ENCODE data around the gene ACADM. TPM values are rescaled to one million over a fixed set of nuclear protein-coding genes. Genes with fewer than 3 reads are reported as not detected.
"Not testable (repeated sequence)": the region's sequence is repeated elsewhere in the genome, so short reads cannot be mapped to it uniquely, and the experiment has no call there.

Gene ACADM
- total and polyA plus RNA-seq, 2 experiments from 2014 or later = 37.7 to 52.8 TPM

- Mint-ChIP-seq H3K4me3 (no peak overlapping the region), H3K27ac (no peak overlapping the region), H3K27me3 (ENCODE audit: insufficient read depth, low read depth, poor library complexity) (no peaks in the 10 kb centered on the region), H3K9me3 (peaks cover 9% of the 10 kb centered on the region), H3K4me1 (peaks cover 18% of the 10 kb centered on the region; the same call in 2 of the 3 replicates), H3K36me3 (ENCODE audit: low read depth) (0 out of 3 replicates have a peak, but pooled peaks cover 3% of the 10 kb centered on the region)
- no peak overlapping the region for H3K4me3 ChIP-seq
- H2AFZ ChIP-seq = no peak overlapping the region
- H3K27ac ChIP-seq (ENCODE audit: low read depth) = no peak overlapping the region
- ATAC-seq = no peak
- no peak for DNase-seq (ENCODE audit: low spot score)
- no peaks in the 10 kb centered on the region for H3K27me3 ChIP-seq (ENCODE audit: insufficient read depth)
- no peaks in the 10 kb centered on the region for H3K79me2 ChIP-seq (replicated peaks; ENCODE audit: insufficient read depth)
- H3K36me3 ChIP-seq (ENCODE audit: insufficient read depth) = no peaks in the 10 kb centered on the region
- no peak for TF ChIP-seq EZH2phosphoT487 (IDR thresholded peaks at IDR 0.05; ENCODE audit: unreplicated experiment)
- no peak for TF ChIP-seq ETS1 (IDR thresholded peaks at IDR 0.05)
- no peak for TF ChIP-seq ZNF331 (CRISPR knock-in tag; IDR thresholded peaks at IDR 0.05; ENCODE audit: low read depth)
- no peaks in the 10 kb centered on the region for H3K9me2 ChIP-seq (ENCODE audit: insufficient read depth)
- no peaks in the 10 kb centered on the region for H3F3A ChIP-seq (replicated peaks; ENCODE audit: low read depth)
- no peak overlapping the region for H3K4me2 ChIP-seq
- peaks cover 4% of the 10 kb centered on the region; the same call in 1 of the 2 replicates for H3K4me1 ChIP-seq (ENCODE audit: insufficient read depth)
- H4K20me1 ChIP-seq (replicated peaks; ENCODE audit: insufficient read depth) = no peaks in the 10 kb centered on the region
Observed at GRCh38 chr1:75771978-75772377, 47.5 kb downstream of the ACADM start.

GRCh38 chr1:75777812-75778211 is 53.3 kb downstream of the ACADM start:
- H3K9me3 Mint-ChIP-seq = peaks cover 22% of the 10 kb centered on the region
- H3K4me2 ChIP-seq; DNase-seq (ENCODE audit: low spot score); H3F3A ChIP-seq (replicated peaks; ENCODE audit: low read depth); ATAC-seq; H3K36me3 ChIP-seq (ENCODE audit: insufficient read depth); H3K4me1 Mint-ChIP-seq; H3K27me3 ChIP-seq (ENCODE audit: insufficient read depth); H3K4me1 ChIP-seq (ENCODE audit: insufficient read depth); H3K79me2 ChIP-seq (replicated peaks; ENCODE audit: insufficient read depth); H3K27ac Mint-ChIP-seq; H3K4me3 ChIP-seq; H3K36me3 Mint-ChIP-seq (ENCODE audit: low read depth); H4K20me1 ChIP-seq (replicated peaks; ENCODE audit: insufficient read depth); H2AFZ ChIP-seq; H3K27ac ChIP-seq (ENCODE audit: low read depth); H3K27me3 Mint-ChIP-seq (ENCODE audit: insufficient read depth, low read depth, poor library complexity); H3K9me2 ChIP-seq (ENCODE audit: insufficient read depth); H3K4me3 Mint-ChIP-seq: not testable (repeated sequence)

- H3K4me1 Mint-ChIP-seq; H3K27ac ChIP-seq (ENCODE audit: low read depth); H3F3A ChIP-seq (replicated peaks; ENCODE audit: low read depth); H3K36me3 Mint-ChIP-seq (ENCODE audit: low read depth); H3K79me2 ChIP-seq (replicated peaks; ENCODE audit: insufficient read depth); H3K27ac Mint-ChIP-seq; H2AFZ ChIP-seq; H3K36me3 ChIP-seq (ENCODE audit: insufficient read depth); DNase-seq (ENCODE audit: low spot score); H3K4me2 ChIP-seq; H3K27me3 ChIP-seq (ENCODE audit: insufficient read depth); H3K4me1 ChIP-seq (ENCODE audit: insufficient read depth); H3K4me3 Mint-ChIP-seq; H3K4me3 ChIP-seq; H3K9me2 ChIP-seq (ENCODE audit: insufficient read depth); H3K27me3 Mint-ChIP-seq (ENCODE audit: insufficient read depth, low read depth, poor library complexity); H4K20me1 ChIP-seq (replicated peaks; ENCODE audit: insufficient read depth); ATAC-seq: not testable (repeated sequence)
- peaks cover 22% of the 10 kb centered on the region for H3K9me3 Mint-ChIP-seq
Observed at GRCh38 chr1:75778694-75779093, 54.2 kb downstream of the ACADM start.

GRCh38 chr1:75780183-75780582 is 55.7 kb downstream of the ACADM start:
- H3K9me3 Mint-ChIP-seq = peaks cover 22% of the 10 kb centered on the region
- H3K27ac Mint-ChIP-seq; H3K9me2 ChIP-seq (ENCODE audit: insufficient read depth): not testable (repeated sequence)

GRCh38 chr1:75783920-75784319 is 59.4 kb downstream of the ACADM start:
- ATAC-seq; H3K4me3 ChIP-seq; H3K27me3 Mint-ChIP-seq (ENCODE audit: insufficient read depth, low read depth, poor library complexity); H3K4me3 Mint-ChIP-seq; H3K9me3 Mint-ChIP-seq; H3K27ac ChIP-seq (ENCODE audit: low read depth); H3K9me2 ChIP-seq (ENCODE audit: insufficient read depth); H3F3A ChIP-seq (replicated peaks; ENCODE audit: low read depth); H3K4me2 ChIP-seq; H3K27me3 ChIP-seq (ENCODE audit: insufficient read depth); H2AFZ ChIP-seq; DNase-seq (ENCODE audit: low spot score); H3K27ac Mint-ChIP-seq; H3K36me3 ChIP-seq (ENCODE audit: insufficient read depth): not testable (repeated sequence)
- H3K36me3 Mint-ChIP-seq (ENCODE audit: low read depth) = peaks cover 29% of the 10 kb centered on the region
- H3K79me2 ChIP-seq (replicated peaks; ENCODE audit: insufficient read depth) = peaks cover 33% of the 10 kb centered on the region
- peaks cover 11% of the 10 kb centered on the region for H3K4me1 ChIP-seq (ENCODE audit: insufficient read depth)
- H3K4me1 Mint-ChIP-seq = peaks cover 10% of the 10 kb centered on the region; the same call in 2 of the 3 replicates
- peaks cover 14% of the 10 kb centered on the region; the same call in 1 of the 2 replicates for H4K20me1 ChIP-seq (replicated peaks; ENCODE audit: insufficient read depth)

More at GRCh38 chr1:75780183-75780582, 55.7 kb downstream of the ACADM start:
- H3F3A ChIP-seq (replicated peaks; ENCODE audit: low read depth); H3K36me3 ChIP-seq (ENCODE audit: insufficient read depth); H2AFZ ChIP-seq; H3K4me1 Mint-ChIP-seq; H3K27me3 ChIP-seq (ENCODE audit: insufficient read depth); H3K4me3 Mint-ChIP-seq; H3K4me2 ChIP-seq; ATAC-seq; H3K27me3 Mint-ChIP-seq (ENCODE audit: insufficient read depth, low read depth, poor library complexity); H3K79me2 ChIP-seq (replicated peaks; ENCODE audit: insufficient read depth); H3K27ac ChIP-seq (ENCODE audit: low read depth); H3K36me3 Mint-ChIP-seq (ENCODE audit: low read depth); H3K4me3 ChIP-seq; H3K4me1 ChIP-seq (ENCODE audit: insufficient read depth); H4K20me1 ChIP-seq (replicated peaks; ENCODE audit: insufficient read depth); DNase-seq (ENCODE audit: low spot score): not testable (repeated sequence)
